Nephron (organoid): ENCODE results near the gene HAND1.

Experiments used
- H3K27ac Mint-ChIP-seq, 3 experiments: 2 replicates each; pipeline ENCODE4 v1.8.0; 2020; ENCODE audit warnings: mixed read lengths in 3 of 3, mild to moderate bottlenecking in 2 of 3, moderate library complexity in 1 of 3
- H3K27me3 Mint-ChIP-seq: 2 replicates; pipeline ENCODE4 v1.8.0; 2021; ENCODE audit warnings: low read depth, mild to moderate bottlenecking, moderate library complexity, mixed read lengths
- H3K36me3 Mint-ChIP-seq: 2 replicates; pipeline ENCODE4 v1.8.0; 2020; ENCODE audit warnings: low read depth, mixed read lengths
- H3K4me1 Mint-ChIP-seq: 2 replicates; pipeline ENCODE4 v1.8.0; 2020; ENCODE audit warnings: mixed read lengths
- H3K4me3 Mint-ChIP-seq, 3 experiments: 2 replicates each; pipeline ENCODE4 v1.8.0; 2020; ENCODE audit warnings: mild to moderate bottlenecking in 3 of 3, mixed read lengths in 3 of 3, moderate library complexity in 2 of 3
- H3K9me3 Mint-ChIP-seq: 2 replicates; pipeline ENCODE4 v1.8.0; 2020; ENCODE audit warnings: mixed read lengths
- TF ChIP-seq, protein P1 (sequence below), 3 experiments: fragments of 200-600 bp; sonication (generic); IDR thresholded peaks; one replicate each; pipeline ENCODE4 v1.5.0; 2021; ENCODE audit warnings: antibody characterized with exemption in 3 of 3; ENCODE audit not compliant: unreplicated experiment in 3 of 3

HAND1 gene

DNA sequence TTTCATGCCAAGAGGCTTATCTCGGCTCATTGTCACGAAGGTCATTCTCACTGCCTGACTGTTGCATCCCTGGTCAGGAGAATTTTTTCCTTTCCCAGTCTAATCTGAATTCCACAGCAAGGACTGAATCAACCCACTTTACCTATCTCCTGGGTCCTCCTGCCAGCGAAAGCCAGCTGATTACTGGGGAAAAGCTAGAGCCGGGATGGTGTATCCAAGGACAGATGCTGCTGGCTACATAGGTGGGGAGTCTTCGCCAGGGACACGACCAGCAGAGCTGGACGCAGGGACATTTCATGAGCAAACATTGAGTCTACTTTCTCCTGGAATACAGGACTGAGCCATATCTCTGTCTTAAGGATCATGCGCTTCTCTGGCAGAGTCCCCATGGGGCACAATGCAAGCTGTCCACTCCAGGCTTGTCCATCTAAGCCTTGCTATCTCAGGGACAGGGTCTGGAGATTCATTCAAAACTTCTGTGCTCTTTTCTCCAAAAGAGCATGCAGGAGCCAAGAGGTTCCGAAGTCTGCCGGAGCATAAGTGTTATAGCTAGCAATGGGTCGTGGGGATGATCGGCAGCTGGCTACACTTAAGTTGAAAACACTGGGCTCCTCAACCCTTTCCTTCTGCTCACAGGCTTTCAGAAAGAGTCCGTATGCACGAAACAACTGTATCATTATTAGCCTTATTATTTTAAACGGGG, 6.5 kb upstream of the HAND1 start:
- H3K27me3 Mint-ChIP-seq = peaks cover 96% of the 10 kb centered on the region
- peaks cover 22% of the 10 kb centered on the region for H3K4me1 Mint-ChIP-seq
- no peak overlapping the region for H3K27ac Mint-ChIP-seq
- TF ChIP-seq, protein P1, sequence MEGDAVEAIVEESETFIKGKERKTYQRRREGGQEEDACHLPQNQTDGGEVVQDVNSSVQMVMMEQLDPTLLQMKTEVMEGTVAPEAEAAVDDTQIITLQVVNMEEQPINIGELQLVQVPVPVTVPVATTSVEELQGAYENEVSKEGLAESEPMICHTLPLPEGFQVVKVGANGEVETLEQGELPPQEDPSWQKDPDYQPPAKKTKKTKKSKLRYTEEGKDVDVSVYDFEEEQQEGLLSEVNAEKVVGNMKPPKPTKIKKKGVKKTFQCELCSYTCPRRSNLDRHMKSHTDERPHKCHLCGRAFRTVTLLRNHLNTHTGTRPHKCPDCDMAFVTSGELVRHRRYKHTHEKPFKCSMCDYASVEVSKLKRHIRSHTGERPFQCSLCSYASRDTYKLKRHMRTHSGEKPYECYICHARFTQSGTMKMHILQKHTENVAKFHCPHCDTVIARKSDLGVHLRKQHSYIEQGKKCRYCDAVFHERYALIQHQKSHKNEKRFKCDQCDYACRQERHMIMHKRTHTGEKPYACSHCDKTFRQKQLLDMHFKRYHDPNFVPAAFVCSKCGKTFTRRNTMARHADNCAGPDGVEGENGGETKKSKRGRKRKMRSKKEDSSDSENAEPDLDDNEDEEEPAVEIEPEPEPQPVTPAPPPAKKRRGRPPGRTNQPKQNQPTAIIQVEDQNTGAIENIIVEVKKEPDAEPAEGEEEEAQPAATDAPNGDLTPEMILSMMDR (IDR thresholded peaks at IDR 0.05; ENCODE audit: unreplicated experiment in 3 of 3) = no peak
- H3K9me3 Mint-ChIP-seq = no peaks in the 10 kb centered on the region
- H3K36me3 Mint-ChIP-seq = no peaks in the 10 kb centered on the region
- peak overlapping the region in 1 of 3 experiments; percentile 12 for H3K4me3 Mint-ChIP-seq

DNA sequence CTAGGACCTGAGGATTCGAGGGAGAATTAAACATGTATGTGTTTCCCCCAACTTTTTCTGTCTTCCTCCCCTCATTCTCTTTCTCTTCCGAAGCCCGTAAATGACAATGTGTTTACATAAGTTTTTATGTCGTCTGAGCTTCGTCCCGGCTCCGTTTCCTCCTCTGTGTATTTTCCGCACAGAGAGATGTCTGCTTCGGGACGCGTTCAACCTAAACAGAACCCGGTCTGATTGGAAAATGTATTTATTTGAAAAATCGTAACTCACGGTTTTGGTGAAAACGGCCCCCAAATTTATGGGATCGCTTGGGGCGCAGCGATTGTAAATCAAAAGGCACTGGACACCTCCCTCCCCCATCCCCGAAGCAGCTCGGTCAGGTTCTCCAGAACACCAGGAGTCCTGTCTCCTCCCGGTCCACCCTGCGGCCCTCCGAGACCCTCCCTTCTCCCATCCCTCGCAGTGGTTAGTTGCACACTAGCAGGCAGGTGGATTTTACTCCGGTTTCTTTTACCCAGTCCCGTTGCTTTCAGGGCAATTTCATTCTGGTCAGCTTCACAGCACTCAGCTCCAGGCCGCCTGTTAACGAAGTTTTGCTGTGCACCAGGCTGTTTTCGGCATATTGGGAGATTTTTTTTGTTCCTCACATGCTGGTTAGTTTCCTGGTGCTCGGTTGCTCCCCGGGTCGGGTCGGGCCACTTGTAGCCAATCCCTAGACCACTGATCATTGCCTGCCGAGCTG, 5.8 kb upstream of the HAND1 start:
- H3K4me3 Mint-ChIP-seq = peak overlapping the region in 2 of 3 experiments; percentile 26 to 31
- peaks cover 28% of the 10 kb centered on the region for H3K4me1 Mint-ChIP-seq
- H3K9me3 Mint-ChIP-seq = no peaks in the 10 kb centered on the region
- no peak overlapping the region for H3K27ac Mint-ChIP-seq
- H3K36me3 Mint-ChIP-seq = no peaks in the 10 kb centered on the region
- TF ChIP-seq, protein P1 (IDR thresholded peaks at IDR 0.05; ENCODE audit: unreplicated experiment in 3 of 3) = no peak
- peaks cover 96% of the 10 kb centered on the region for H3K27me3 Mint-ChIP-seq

DNA sequence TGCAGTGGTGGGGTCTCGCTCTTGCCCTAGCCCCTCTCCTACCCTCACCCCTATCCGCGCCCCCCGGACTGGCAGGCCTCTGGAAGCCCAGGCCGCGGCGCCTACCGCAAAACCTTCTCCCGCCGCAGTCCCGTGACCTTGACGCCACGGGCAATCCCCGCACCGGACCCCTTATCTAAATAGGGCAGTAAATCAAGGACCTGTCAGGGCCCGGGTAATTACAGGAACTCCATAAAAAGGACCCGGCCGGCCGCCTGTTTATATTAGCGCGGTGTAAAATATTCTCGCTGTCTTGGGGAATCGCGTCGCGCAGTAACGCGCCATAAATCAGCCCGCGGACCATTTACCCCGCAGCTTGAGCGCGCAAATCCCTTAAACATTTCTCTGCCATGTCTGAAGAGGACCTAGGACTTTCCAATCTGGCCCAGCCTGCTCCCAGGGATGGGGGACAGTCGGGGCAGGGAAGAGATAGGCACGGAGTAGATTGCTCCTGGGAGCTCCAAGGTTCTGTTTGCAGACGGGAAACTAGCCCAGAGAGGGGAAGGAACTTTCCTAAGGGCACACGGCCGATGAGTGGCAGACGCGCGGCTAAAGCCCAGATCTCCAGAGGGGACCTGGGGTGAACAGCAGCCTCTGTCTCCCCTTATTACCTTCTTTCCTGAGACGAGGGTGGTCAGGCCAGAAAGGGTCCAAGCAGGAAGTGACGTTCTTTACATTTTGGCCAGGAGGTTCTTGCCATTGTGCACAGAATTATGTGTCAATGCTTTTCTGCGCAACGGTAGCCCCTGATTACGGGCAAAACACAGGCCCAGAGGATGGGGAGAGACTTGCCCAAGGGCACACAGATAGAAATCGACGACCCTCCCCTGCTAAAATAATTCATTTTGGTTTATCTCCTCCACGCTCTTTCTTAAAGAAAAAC, 4.8 kb upstream of the HAND1 start:
- Mint-ChIP-seq H3K4me3 (peak overlapping the region in 2 of 3 experiments; percentile 9 to 65), H3K9me3 (no peaks in the 10 kb centered on the region), H3K27ac (no peak overlapping the region), H3K4me1 (peaks cover 28% of the 10 kb centered on the region), H3K27me3 (peaks cover 100% of the 10 kb centered on the region), H3K36me3 (no peaks in the 10 kb centered on the region)
- TF ChIP-seq, protein P1 (IDR thresholded peaks at IDR 0.05; ENCODE audit: unreplicated experiment in 3 of 3) = no peak

DNA sequence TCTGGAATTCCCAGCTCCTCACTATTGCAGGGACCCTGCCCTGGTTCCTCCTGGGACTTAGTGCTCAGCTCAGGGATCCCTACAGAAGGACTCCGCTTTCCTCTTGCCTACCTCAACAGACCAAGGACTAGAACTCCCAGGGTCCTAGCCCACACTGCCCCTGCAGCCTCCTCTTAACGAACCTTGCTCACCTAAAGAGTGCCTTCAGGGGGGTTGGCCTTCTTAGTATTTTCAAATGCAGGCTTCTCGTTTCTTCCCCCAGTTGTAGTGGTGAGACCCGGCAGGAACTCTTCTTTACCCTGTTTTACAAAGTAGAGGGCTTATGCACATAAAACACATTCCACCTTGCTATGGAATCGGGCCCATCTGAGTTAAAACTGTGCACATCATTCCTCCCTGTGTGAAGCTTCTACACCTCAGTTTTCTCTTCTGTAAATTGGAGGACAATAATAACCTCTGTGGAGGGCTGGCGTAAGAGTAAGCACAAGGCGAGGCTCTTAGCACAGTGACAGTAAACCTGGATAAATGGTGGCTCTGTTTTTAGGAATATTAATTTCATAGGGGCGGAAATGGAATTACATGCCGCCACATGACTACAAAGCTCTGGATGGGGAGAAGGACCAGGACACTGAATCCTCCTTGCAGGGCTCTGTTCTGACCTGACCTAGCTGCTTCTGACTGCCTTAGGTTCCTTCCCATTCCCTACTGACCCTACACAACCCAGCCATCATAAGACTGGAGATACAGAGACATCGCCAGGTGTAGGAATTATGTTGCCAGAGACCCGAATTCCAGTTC, 3.8 kb upstream of the HAND1 start:
- Mint-ChIP-seq H3K9me3 (no peaks in the 10 kb centered on the region), H3K27me3 (peaks cover 100% of the 10 kb centered on the region), H3K36me3 (no peaks in the 10 kb centered on the region), H3K4me1 (peaks cover 34% of the 10 kb centered on the region), H3K27ac (no peak overlapping the region), H3K4me3 (no peak overlapping the region)
- TF ChIP-seq, protein P1 (IDR thresholded peaks at IDR 0.05; ENCODE audit: unreplicated experiment in 3 of 3) = no peak

DNA sequence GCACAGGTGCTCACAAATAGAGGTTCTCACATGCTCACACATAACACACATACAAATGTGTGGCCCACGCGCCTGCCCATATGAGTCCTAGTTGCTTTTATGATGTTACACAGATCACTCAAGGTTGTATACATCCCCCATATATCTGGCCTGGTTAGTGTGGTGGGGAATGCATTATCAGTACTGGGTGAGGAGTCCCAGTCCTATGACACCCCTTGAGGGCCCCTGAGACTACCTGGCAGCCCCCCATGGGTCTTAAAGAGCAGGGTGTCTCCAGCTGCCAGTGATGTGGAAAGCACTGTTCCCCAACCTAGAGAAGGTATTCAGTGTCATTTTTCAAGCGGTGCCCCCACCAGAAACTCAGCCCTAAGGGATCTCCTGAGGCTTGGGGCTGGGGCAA, 2.8 kb upstream of the HAND1 start:
- TF ChIP-seq, protein P1 (IDR thresholded peaks at IDR 0.05; ENCODE audit: unreplicated experiment in 3 of 3) = no peak
- Mint-ChIP-seq H3K36me3 (no peaks in the 10 kb centered on the region), H3K27ac (no peak overlapping the region)

More for the DNA sequence above, 2.8 kb upstream of the HAND1 start:
- Mint-ChIP-seq H3K9me3 (no peaks in the 10 kb centered on the region), H3K4me1 (peaks cover 40% of the 10 kb centered on the region), H3K27me3 (peaks cover 100% of the 10 kb centered on the region), H3K4me3 (no peak overlapping the region)
